Epidermal melanocyte (primary cell): ENCODE measurements around the gene ADORA1.

Source experiments
- DNase-seq: peaks from one replicate; pipeline ENCODE4 v3.0.0; 2011; ENCODE audit warnings: low spot score; ENCODE audit not compliant: insufficient read length

ADORA1 gene

GRCh38 chr1:203210350-203210749, 82.8 kb downstream of the ADORA1 start:
- no peak for DNase-seq

- no peak for DNase-seq
Measured at GRCh38 chr1:203210988-203211387, 83.5 kb downstream of the ADORA1 start.

- no peak for DNase-seq
Measured at GRCh38 chr1:203211812-203212211, 84.3 kb downstream of the ADORA1 start.

GRCh38 chr1:203213126-203213525, 85.6 kb downstream of the ADORA1 start:
- DNase-seq = no peak

GRCh38 chr1:203214871-203215270, 87.3 kb downstream of the ADORA1 start:
- no peak for DNase-seq

- DNase-seq = no peak
Measured at GRCh38 chr1:203215573-203215972, 88.0 kb downstream of the ADORA1 start.

GRCh38 chr1:203216274-203217138, 89.0 kb downstream of the ADORA1 start:
- peak; percentile 44 for DNase-seq
